Caco-2 (cell line): ENCODE measurements around the gene PLA2G4D. TPM values are rescaled to one million over a fixed set of nuclear protein-coding genes. Genes with fewer than 3 reads are reported as not detected.

Source experiments
- BruUV-seq: library from RNA; stranded (reverse); fragments of 400-500 nt; replicated peaks from 2 replicates; lab custom pipeline; 2021; lab: Mats Ljungman, UMichigan
- CTCF ChIA-PET: fragments of 300-600 bp; sonication (Branson Sonifier 250); formaldehyde crosslinking; loops from one replicate; lab custom pipeline; 2022; ENCODE audit warnings: antibody characterized with exemption; lab: Charles Lee
- POLR2A ChIA-PET: fragments of 300-600 bp; sonication (Branson Sonifier 250); formaldehyde crosslinking; loops from one replicate; lab custom pipeline; 2022; ENCODE audit warnings: antibody characterized with exemption; lab: Charles Lee
- DNase-seq, 2 experiments: peaks; one replicate each; pipeline versions ENCODE4 v3.0.0 to v3.0.0-alpha.2; 2020 to 2022
- H3K27me3 ChIP-seq: replicated peaks from 2 replicates; pipeline ENCODE4 v1.6.0; 2011; ENCODE audit warnings: low read length; ENCODE audit not compliant: control insufficient read depth, insufficient read depth
- H3K36me3 ChIP-seq: 2 replicates; pipeline ENCODE4 v1.5.1; 2011; ENCODE audit warnings: low read length; ENCODE audit not compliant: control insufficient read depth, insufficient read depth
- H3K4me1 ChIP-seq: fragments of 250-450 bp; sonication (Bioruptor Pico); 2 replicates; pipeline ENCODE4 v1.5.1; 2020; ENCODE audit warnings: mild to moderate bottlenecking
- H3K4me3 ChIP-seq: 2 replicates; pipeline ENCODE4 v1.5.1; 2011; ENCODE audit warnings: low read depth, mild to moderate bottlenecking, control low read depth, low read length
- H3K9me3 ChIP-seq: fragments of 250-450 bp; sonication (Bioruptor Pico); 2 replicates; pipeline ENCODE4 v1.5.1; 2020; ENCODE audit warnings: mild to moderate bottlenecking, moderate library complexity
- H3K27ac Mint-ChIP-seq: one replicate; pipeline ENCODE4 v1.8.0; 2022; ENCODE audit warnings: mixed read lengths; ENCODE audit not compliant: unreplicated experiment
- H3K27me3 Mint-ChIP-seq: one replicate; pipeline ENCODE4 v1.8.0; 2022; ENCODE audit warnings: mixed read lengths; ENCODE audit not compliant: insufficient read depth, unreplicated experiment
- H3K36me3 Mint-ChIP-seq: one replicate; pipeline ENCODE4 v1.8.0; 2022; ENCODE audit warnings: mild to moderate bottlenecking, mixed read lengths; ENCODE audit not compliant: insufficient read depth, unreplicated experiment
- H3K4me1 Mint-ChIP-seq: one replicate; pipeline ENCODE4 v1.8.0; 2022; ENCODE audit warnings: low read depth, mixed read lengths; ENCODE audit not compliant: unreplicated experiment
- H3K4me3 Mint-ChIP-seq: one replicate; pipeline ENCODE4 v1.8.0; 2022; ENCODE audit warnings: mild to moderate bottlenecking, moderate library complexity, mixed read lengths; ENCODE audit not compliant: unreplicated experiment
- H3K9me3 Mint-ChIP-seq: one replicate; pipeline ENCODE4 v1.8.0; 2022; ENCODE audit warnings: mixed read lengths; ENCODE audit not compliant: unreplicated experiment
- CTCF ChIP-seq, 2 experiments: fragments of 200-600 bp in 1 of 2; IDR thresholded peaks; 1 replicate in 1 of 2; 2 replicates in 1 of 2; pipeline versions ENCODE4 v1.5.1 to v1.8.0; 2011 to 2022; ENCODE audit warnings: antibody characterized with exemption in 1 of 2, control low read depth in 1 of 2, inconsistent platforms in 1 of 2, low read depth in 1 of 2, low read length in 1 of 2, mild to moderate bottlenecking in 1 of 2, moderate library complexity in 1 of 2; ENCODE audit not compliant: insufficient read depth in 1 of 2, severe bottlenecking in 1 of 2, unreplicated experiment in 1 of 2
- intact Hi-C: fragments of 100-400 bp; cut with micrococcal nuclease; formaldehyde crosslinking; loops from one replicate; pipeline ENCODE4 v1.10.0; 2022; ENCODE audit not compliant: unreplicated experiment
- total RNA-seq: library from RNA; stranded (reverse); gene quantifications from 2 replicates; pipeline ENCODE4 v1.2.3, GENCODE V29; 2022

Gene PLA2G4D
- total RNA-seq, 1 experiment from 2014 or later: not detected

GRCh38 chr15:42110367-42110766 lies 16.0 kb upstream of the PLA2G4D start:
- DNase-seq: no peak
- H3K27me3 Mint-ChIP-seq: no peaks in the 10 kb centered on the region
- BruUV-seq: no TSS peak
- H3K4me3 Mint-ChIP-seq: no peak overlapping the region
- no peak overlapping the region for H3K4me3 ChIP-seq
- H3K9me3 Mint-ChIP-seq: no peaks in the 10 kb centered on the region
- H3K36me3 ChIP-seq: no peaks in the 10 kb centered on the region
- no peaks in the 10 kb centered on the region for H3K4me1 ChIP-seq
- intact Hi-C loops: no loop called here
- CTCF ChIA-PET: interaction anchor here (0.6 to 1.0 kb wide), 2 partner anchors 8 to 282 kb away, joined by 3 to 4 read pairs; no protein-coding TSS in a partner anchor
- H3K27ac Mint-ChIP-seq: no peak overlapping the region
- no peaks in the 10 kb centered on the region for H3K4me1 Mint-ChIP-seq
- H3K36me3 Mint-ChIP-seq: no peaks in the 10 kb centered on the region
- no peak for TF ChIP-seq CTCF (IDR thresholded peaks at IDR 0.05; ENCODE audit: insufficient read depth in 1 of 2, low read depth in 1 of 2, low read length in 1 of 2, severe bottlenecking in 1 of 2, unreplicated experiment in 1 of 2)
- POLR2A ChIA-PET: no interaction called here
- no peaks in the 10 kb centered on the region; the same call in 1 of the 2 replicates for H3K9me3 ChIP-seq
- H3K27me3 ChIP-seq: no peaks in the 10 kb centered on the region

GRCh38 chr15:42108806-42109205 lies 14.4 kb upstream of the PLA2G4D start:
- TF ChIP-seq CTCF (IDR thresholded peaks at IDR 0.05; ENCODE audit: insufficient read depth in 1 of 2, low read depth in 1 of 2, low read length in 1 of 2, severe bottlenecking in 1 of 2, unreplicated experiment in 1 of 2): no peak
- H3K4me3 ChIP-seq: no peak overlapping the region
- no peaks in the 10 kb centered on the region for H3K4me1 ChIP-seq
- ChIA-PET CTCF (no interaction called here), POLR2A (no interaction called here)
- Mint-ChIP-seq H3K36me3 (no peaks in the 10 kb centered on the region), H3K27me3 (no peaks in the 10 kb centered on the region), H3K9me3 (no peaks in the 10 kb centered on the region), H3K27ac (no peak overlapping the region), H3K4me1 (no peaks in the 10 kb centered on the region), H3K4me3 (no peak overlapping the region)
- no peak for DNase-seq
- H3K36me3 ChIP-seq: no peaks in the 10 kb centered on the region
- intact Hi-C loops: no loop called here
- BruUV-seq: no TSS peak
- no peaks in the 10 kb centered on the region for H3K27me3 ChIP-seq
- no peaks in the 10 kb centered on the region; the same call in 1 of the 2 replicates for H3K9me3 ChIP-seq

GRCh38 chr15:42108189-42108588 lies 13.8 kb upstream of the PLA2G4D start:
- intact Hi-C loops: no loop called here
- Mint-ChIP-seq H3K4me3 (no peak overlapping the region), H3K27me3 (no peaks in the 10 kb centered on the region), H3K36me3 (no peaks in the 10 kb centered on the region), H3K27ac (no peak overlapping the region), H3K9me3 (no peaks in the 10 kb centered on the region), H3K4me1 (no peaks in the 10 kb centered on the region)
- TF ChIP-seq CTCF (IDR thresholded peaks at IDR 0.05; ENCODE audit: insufficient read depth in 1 of 2, low read depth in 1 of 2, low read length in 1 of 2, severe bottlenecking in 1 of 2, unreplicated experiment in 1 of 2): no peak
- H3K4me1 ChIP-seq: no peaks in the 10 kb centered on the region
- no peaks in the 10 kb centered on the region for H3K36me3 ChIP-seq
- no peaks in the 10 kb centered on the region; the same call in 1 of the 2 replicates for H3K9me3 ChIP-seq
- ChIA-PET POLR2A (no interaction called here), CTCF (interaction anchor here (1.0 kb wide), 1 partner anchor 24 kb away, joined by 3 read pairs; no protein-coding TSS in a partner anchor)
- no peak overlapping the region for H3K4me3 ChIP-seq
- no peak for DNase-seq
- BruUV-seq: no TSS peak
- H3K27me3 ChIP-seq: no peaks in the 10 kb centered on the region
